ENCODE data around the gene OR4D2.
A peak's percentile ranks its signal among the peaks of the same experiment; 100 is the strongest.

Gene OR4D2

DNA sequence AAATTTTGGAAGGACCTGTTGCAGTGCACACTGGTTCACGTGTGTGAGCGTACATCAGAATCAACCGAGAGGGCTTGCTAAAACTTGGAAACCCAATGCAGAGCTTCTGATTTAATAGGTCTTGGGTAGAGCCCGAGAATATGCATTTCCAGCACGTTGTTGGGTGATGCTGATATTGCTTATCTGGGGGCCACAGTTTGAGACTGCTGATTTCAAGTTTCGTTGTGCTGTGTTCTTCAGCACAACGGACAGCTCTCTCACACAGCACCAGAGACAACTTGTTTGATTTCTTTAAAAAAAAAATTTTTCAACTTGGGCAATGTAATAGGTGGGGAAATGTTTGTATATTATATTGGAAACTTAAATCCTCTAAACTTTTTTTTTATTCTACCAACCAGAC, 9.4 kb downstream of the OR4D2 start:
- DNase-seq = peak; percentile 66

DNA sequence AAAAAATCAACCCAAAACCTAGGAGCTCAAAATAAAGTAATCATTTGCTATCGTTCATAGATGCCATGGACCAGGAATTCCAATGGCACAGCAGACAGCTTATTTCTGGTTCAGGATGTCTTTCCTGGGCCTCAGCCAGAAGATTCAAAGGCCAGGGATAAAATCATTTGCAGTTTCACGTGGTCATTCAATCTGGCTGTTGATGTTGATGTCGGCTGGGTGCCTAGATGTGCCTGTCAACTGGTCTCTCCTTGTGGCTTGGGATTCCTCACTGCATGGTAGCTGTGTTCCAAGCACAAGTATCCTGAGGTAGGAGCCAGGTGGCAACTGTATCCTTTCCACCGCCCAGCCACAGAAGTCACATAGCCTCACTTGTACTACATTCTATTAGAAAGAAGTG, 15.0 kb downstream of the OR4D2 start:
- DNase-seq = no peak

DNA sequence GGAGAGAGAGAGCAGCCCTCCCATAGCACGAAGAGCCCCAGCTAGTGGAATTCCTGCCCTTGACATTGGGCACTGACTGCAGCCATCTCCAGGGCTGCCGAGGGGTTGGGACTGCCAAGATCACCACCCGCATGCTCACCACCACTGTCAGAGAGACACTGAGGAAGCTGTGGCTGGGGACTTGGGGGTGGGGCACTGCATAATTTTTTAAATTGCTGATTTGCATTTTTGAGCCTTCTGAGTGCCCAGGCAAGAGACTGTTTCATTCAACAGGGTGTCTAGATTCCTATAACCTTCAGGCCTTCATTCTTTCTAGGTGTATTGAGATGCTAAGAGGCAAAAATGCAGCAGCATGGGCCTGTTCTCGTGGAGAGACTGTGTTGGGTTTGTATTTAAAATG, 16.7 kb downstream of the OR4D2 start:
- no peak for DNase-seq

GRCh38 chr17:58184308-58184985, 17.7 kb downstream of the OR4D2 start:
- DNase-seq = peak; percentile 52

DNA sequence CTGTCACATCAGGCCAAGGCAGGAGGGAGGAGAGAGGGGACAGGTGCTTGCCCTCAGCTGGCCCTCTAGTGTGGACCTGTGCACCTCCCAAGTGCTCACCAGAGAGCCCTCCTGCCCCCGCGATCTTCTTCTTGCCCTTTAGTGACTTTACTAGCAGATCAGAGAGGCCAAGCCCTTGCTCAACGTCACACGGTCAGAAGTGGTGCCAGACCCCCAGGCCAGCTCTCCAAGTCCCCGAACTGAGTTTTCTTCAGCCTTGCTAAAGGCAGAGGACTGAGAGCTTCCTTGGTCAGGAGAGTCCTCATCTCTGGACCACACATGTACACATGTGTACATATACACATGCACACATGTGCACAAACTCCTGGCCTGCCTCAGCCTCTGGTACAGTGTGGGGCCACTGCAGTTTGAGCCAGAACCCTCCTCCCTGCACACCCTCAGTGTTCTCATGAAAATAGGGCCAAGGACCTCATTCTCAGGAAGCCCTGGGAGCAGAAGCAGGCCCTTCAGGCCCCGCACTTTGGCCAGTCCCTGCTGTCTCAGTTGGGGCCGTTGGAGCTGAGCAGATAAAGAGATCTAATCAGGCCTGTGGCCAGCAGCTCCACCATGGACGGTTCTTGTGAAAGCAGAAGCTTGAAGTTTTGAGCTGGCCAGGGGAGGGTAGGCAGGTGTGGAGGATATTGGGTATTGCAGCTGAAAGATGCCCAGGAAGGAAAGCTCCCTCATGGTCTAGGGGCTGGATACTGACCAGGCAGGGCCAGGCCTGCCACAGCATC, 18.4 kb downstream of the OR4D2 start:
- peak; percentile 77 for DNase-seq

DNA sequence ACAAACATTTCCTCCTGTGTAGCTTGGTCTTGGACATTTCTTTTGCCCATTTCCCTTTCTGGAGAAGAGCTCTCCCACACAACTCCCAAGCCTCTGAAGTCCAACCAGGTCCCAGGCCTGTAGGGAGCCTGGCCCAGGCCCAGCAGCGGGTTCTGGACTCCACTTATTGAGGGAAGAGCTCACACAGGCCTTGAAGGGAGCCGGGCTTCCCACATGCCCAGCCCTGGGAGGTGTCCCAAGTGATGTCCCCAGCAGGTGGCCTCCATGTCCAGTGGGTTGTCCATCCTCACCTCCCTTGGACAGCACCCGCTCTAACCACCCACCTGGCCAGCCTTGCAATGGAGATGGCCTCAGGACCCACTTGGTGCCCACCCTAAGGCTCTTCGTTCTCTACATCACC, 19.8 kb downstream of the OR4D2 start:
- DNase-seq = no peak

- no peak for DNase-seq
Measured at GRCh38 chr17:58187063-58187462, 20.3 kb downstream of the OR4D2 start.

- DNase-seq = no peak
Measured at GRCh38 chr17:58187675-58188074, 20.9 kb downstream of the OR4D2 start.

DNA sequence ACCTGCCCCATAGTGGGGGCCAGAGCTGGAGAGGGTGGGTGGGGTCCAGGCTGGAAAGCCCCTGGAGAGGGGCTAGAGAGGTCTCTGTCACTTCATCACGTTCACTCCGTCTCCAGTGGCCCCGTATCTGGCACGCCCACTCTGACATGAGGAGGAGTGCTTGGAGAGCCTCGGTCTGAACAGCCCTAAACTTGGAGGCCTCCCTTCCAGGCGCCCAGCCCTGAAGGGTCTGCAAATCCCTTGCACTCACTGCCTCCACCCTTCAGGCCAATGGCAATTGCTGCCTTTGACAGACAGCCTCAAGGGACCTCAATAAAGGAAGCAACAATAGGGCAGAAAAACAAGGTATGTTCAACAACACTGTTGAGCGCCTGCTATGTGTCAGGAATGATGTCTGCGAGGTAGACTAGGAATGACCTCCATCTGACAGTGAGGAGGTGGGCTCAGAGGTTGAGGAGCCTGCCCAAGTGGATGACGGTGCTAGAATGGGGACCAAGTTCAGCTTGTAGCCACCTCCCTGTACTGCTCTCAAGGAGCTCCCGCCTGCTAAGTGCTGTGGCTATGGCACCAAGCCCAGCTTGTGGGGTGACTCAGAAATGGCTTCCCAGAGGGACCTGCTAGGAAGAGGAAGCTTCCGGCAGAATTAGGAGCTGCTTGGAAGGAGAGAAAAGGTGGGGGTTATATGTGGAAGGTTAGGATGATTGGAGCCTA, 22.8 kb downstream of the OR4D2 start:
- DNase-seq = peak; percentile 77

GRCh38 chr17:58191241-58191896, 24.6 kb downstream of the OR4D2 start:
- peak; percentile 62 for DNase-seq

- DNase-seq = no peak
Measured at GRCh38 chr17:58192612-58193011, 25.8 kb downstream of the OR4D2 start, which contains the start of gene EPX. EPX (plus strand) TSS chr17:58192726; CDS start chr17:58192847, 121 bp downstream.

DNA sequence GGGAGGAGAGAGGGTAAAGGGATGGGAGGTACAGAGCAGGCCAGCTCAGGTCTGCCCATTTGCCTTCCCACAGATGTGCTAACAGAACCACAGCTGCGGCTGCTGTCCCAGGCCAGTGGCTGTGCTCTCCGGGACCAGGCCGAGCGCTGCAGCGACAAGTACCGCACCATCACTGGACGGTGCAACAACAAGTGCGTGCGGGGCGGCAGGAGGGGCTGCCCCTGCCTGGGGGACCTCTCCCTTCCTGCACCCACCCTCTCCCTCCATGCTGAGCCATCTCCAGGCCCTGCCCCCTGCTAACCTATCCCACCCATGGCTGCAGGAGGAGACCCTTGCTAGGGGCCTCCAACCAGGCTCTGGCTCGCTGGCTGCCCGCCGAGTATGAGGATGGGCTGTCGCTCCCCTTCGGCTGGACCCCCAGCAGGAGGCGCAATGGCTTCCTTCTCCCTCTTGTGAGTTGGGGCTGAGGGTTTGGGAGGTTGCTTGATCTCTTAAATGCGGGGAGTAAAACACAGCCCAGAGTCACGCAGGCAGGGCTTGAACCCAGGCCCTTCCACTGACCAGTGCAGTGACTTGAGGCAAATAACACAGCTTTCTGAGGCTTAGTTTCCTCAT, 27.0 kb downstream of the OR4D2 start:
- no peak for DNase-seq

GRCh38 chr17:58195518-58196123, 28.8 kb downstream of the OR4D2 start:
- peak; percentile 38 for DNase-seq

DNA sequence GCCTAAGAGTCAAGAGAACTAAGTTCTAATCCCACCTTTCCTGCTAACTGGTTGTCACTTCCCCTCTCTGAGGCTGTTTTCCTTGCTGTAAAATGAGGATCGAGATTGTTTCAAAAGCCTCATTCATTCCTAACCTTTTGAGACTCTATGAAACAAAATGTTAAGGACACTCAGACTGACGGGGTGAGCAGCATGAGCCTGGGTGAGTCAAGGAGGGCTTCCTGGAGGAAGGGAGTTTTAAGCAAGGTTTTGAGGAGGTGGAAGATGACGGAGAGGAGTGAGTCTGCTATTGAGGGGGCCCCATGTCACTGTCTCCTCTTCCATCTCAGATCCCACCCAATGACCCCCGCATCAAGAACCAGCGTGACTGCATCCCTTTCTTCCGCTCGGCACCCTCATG, 29.8 kb downstream of the OR4D2 start:
- DNase-seq = no peak

GRCh38 chr17:58200024-58200633, 33.3 kb downstream of the OR4D2 start:
- peak; percentile 77 for DNase-seq

GRCh38 chr17:58202859-58203258, 36.1 kb downstream of the OR4D2 start:
- no peak for DNase-seq

GRCh38 chr17:58204796-58205195, 38.0 kb downstream of the OR4D2 start:
- DNase-seq = no peak

GRCh38 chr17:58205936-58206335, 39.2 kb downstream of the OR4D2 start:
- DNase-seq = no peak

- peak; percentile 6 for DNase-seq
Measured at GRCh38 chr17:58207451-58207850, 40.7 kb downstream of the OR4D2 start.

DNA sequence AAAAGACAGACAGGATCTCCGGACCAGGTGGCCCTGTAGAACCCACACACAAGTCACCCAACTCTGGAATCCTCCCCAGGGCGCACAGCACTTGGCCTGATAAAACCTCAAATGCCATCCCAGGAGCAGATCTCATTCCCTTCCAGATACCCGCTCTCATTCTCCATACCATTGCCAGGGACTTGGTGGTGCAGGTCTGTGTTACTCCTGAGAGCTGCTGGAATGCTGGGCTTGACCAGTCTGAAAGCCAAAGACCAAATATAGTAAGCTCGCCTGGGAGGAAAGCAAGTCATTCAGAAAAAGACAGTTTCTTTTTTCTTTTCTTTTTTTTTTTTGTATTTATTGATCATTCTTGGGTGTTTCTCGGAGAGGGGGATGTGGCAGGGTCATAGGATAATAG, 41.6 kb downstream of the OR4D2 start:
- no peak for DNase-seq

DNA sequence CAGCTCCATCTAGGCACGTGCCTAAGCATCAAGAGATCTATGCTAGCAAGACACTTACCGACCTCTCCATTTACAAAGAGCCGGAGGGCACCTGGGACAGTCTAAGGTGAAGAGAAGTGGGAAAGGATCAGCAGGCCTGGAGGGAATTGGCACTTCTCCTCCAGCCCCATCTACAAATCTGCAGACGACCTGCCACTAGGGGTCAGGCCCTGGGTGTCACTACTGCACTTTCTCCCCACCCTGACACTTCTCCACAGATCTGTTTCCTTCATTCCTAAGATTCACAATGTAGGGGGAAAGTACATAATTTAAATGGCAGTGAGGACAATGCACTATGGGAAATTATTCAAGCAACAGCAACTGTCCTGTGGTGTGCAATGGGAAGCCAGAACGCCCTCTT, 44.1 kb downstream of the OR4D2 start:
- DNase-seq = no peak

DNA sequence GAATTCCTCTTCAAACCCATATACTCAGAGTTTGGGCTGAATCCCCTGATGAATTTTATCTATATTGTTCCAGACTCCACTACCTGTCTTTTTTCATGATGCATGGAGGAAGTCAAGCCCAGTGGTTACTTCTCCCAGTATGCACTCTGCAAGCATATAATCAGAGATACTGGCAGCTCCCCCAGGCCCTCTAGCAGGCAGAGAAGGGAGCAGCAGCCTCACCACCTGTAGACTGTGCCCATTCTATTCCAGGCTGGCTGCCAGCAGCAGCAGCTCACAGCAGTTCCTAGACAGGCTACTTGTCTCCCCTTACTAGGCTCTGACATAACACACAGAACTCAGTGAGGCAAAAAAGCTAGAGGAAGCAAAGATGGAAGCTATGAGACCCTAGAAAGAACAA, 48.9 kb downstream of the OR4D2 start:
- DNase-seq = peak; percentile 82

Data from hematopoietic multipotent progenitor cell treated with erythropoietin and hydrocortisone succinate and interleukin-3 and kit ligand, for 6 days (in vitro differentiated cells).